ENCODE data around the gene CLEC14A.
A peak's percentile ranks its signal among the peaks of the same experiment; 100 is the strongest.

CLEC14A gene

GRCh38 chr14:38255673-38256532 lies at the start of gene CLEC14A:
TSS of gene CLEC14A (minus strand) at chr14:38256093. CDS start at chr14:38256022, 71 bp downstream.
- no peak for DNase-seq (ENCODE audit: low read depth)

- DNase-seq (ENCODE audit: low read depth) = no peak
Observed at GRCh38 chr14:38302966-38303365, 47.1 kb upstream of the CLEC14A start.

GRCh38 chr14:38302034-38302433 lies 46.1 kb upstream of the CLEC14A start:
- no peak for DNase-seq (ENCODE audit: low read depth)

- no peak for DNase-seq (ENCODE audit: low read depth)
Observed at GRCh38 chr14:38297681-38298080, 41.8 kb upstream of the CLEC14A start.

GRCh38 chr14:38291681-38292467 lies 36.0 kb upstream of the CLEC14A start:
- no peak for DNase-seq (ENCODE audit: low read depth)

GRCh38 chr14:38290601-38291188 lies 34.8 kb upstream of the CLEC14A start:
- peak; percentile 56 for DNase-seq (ENCODE audit: low read depth)

- no peak for DNase-seq (ENCODE audit: low read depth)
Observed at GRCh38 chr14:38286452-38286851, 30.6 kb upstream of the CLEC14A start.

GRCh38 chr14:38285962-38286361 lies 30.1 kb upstream of the CLEC14A start:
- DNase-seq (ENCODE audit: low read depth) = no peak

- DNase-seq (ENCODE audit: low read depth) = no peak
Observed at GRCh38 chr14:38282936-38283335, 27.0 kb upstream of the CLEC14A start.

- DNase-seq (ENCODE audit: low read depth) = no peak
Observed at GRCh38 chr14:38280081-38280480, 24.2 kb upstream of the CLEC14A start.

GRCh38 chr14:38279572-38279971 lies 23.7 kb upstream of the CLEC14A start:
- no peak for DNase-seq (ENCODE audit: low read depth)

GRCh38 chr14:38278035-38278434 lies 22.1 kb upstream of the CLEC14A start:
- DNase-seq (ENCODE audit: low read depth) = no peak

GRCh38 chr14:38262844-38263243 lies 7.0 kb upstream of the CLEC14A start:
- no peak for DNase-seq (ENCODE audit: low read depth)

- no peak for DNase-seq (ENCODE audit: low read depth)
Observed at GRCh38 chr14:38261620-38262019, 5.7 kb upstream of the CLEC14A start.

- DNase-seq (ENCODE audit: low read depth) = no peak
Observed at GRCh38 chr14:38257507-38257906, 1.6 kb upstream of the CLEC14A start.

- peak; percentile 13 for DNase-seq (ENCODE audit: low read depth)
Observed at GRCh38 chr14:38256533-38256840, 594 bp upstream of the CLEC14A start.

- DNase-seq (ENCODE audit: low read depth) = no peak
Observed at GRCh38 chr14:38255408-38255672, 553 bp downstream of the CLEC14A start.

GRCh38 chr14:38254571-38255407 lies 1.1 kb downstream of the CLEC14A start:
- DNase-seq (ENCODE audit: low read depth) = no peak

- no peak for DNase-seq (ENCODE audit: low read depth)
Observed at GRCh38 chr14:38253676-38254075, 2.2 kb downstream of the CLEC14A start.

- no peak for DNase-seq (ENCODE audit: low read depth)
Observed at GRCh38 chr14:38252066-38252710, 3.7 kb downstream of the CLEC14A start.

GRCh38 chr14:38250331-38250730 lies 5.6 kb downstream of the CLEC14A start:
- no peak for DNase-seq (ENCODE audit: low read depth)
